Mammary epithelial cell (primary cell): ENCODE data around the gene GSG1L.

Experiments used
- CTCF ChIP-seq, 2 donors: IDR thresholded peaks in 1 of 2; conservative IDR thresholded peaks in 1 of 2; 2 replicates each; pipeline ENCODE4 v1.5.1; 2011 to 2012; ENCODE audit warnings: inconsistent platforms in 2 of 2, low read length in 2 of 2, mild to moderate bottlenecking in 2 of 2, control low read depth in 1 of 2, low read depth in 1 of 2; ENCODE audit not compliant: insufficient read depth in 1 of 2; ENCODE audit errors: extremely low read depth in 1 of 2
- EZH2 ChIP-seq: IDR thresholded peaks from 2 replicates; pipeline ENCODE4 v1.6.1; 2012; ENCODE audit warnings: low read length, inconsistent platforms, borderline replicate concordance

- TF ChIP-seq CTCF (conservative IDR thresholded peaks at IDR 0.05 in 1 of 2, IDR thresholded peaks at IDR 0.05 in 1 of 2; ENCODE audit: extremely low read depth in 1 of 2, insufficient read depth in 1 of 2, low read depth in 1 of 2, low read length in 2 of 2): no peak
- no peak for TF ChIP-seq EZH2
Measured at GRCh38 chr16:27980076-27980775, 83.3 kb downstream of the GSG1L start.
